Pons (tissue), 1 donor: ENCODE measurements around the gene HNRNPM.

ENCODE experiments used
- DNase-seq: peaks from one replicate; pipeline ENCODE4 v3.0.0-alpha.2; 2016; ENCODE audit warnings: low spot score

The HNRNPM gene

DNA sequence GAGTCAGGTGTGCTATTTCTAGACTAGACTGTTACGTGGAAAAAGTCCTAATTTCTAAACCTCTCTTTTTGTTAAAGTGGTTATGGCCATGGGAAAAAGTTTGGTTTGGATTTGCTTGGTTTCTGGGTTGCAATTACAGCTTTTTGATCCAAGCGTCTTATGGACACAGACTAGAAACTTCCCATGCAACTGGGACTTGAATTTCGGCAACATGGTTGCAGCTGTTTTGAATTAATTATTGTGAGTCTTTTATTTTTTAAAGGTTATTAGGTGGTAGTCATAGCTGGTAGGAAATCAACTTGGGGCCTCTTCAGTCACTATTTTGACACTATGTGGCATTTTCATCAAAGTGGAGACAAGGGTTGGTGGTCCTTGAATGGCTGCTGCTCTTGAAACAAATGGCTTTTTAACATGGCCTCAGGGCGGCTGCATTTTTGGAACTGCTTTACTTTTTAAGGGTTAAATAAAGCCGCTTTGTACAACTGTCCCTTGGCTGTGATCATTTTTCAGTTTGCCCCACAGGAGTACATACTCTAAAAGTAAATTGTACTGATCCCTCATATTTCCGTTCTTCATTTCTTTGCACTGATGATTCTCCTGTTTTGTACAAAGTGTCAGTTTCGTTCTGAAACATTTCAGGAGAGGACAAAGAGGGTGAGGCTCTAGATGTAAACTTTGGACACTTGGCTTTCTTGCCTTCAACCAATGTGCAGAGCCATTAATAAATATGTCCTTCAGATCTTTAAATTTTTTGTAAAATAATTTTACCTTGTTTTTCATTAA lies 15.9 kb downstream of the HNRNPM start:
- no peak for DNase-seq

DNA sequence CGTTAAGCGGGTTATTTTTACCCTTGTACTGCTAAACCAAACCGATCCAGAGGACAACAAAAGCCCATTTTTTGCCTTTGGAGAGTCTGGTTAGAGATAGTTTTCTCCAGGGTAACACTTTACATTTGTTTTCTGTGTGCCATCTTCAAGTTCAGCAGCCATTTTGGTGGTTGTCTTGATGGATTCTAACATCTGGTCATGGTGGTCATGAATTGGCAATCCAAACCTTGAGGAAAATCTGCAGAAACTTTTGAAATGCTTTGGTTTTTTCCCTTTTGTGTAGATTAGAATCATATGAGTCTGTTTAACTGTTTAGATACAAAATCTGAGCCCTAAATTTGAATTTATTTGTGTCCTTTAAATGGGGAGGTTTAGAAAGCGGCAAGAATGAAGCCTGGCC lies 16.6 kb downstream of the HNRNPM start:
- DNase-seq: no peak

DNA sequence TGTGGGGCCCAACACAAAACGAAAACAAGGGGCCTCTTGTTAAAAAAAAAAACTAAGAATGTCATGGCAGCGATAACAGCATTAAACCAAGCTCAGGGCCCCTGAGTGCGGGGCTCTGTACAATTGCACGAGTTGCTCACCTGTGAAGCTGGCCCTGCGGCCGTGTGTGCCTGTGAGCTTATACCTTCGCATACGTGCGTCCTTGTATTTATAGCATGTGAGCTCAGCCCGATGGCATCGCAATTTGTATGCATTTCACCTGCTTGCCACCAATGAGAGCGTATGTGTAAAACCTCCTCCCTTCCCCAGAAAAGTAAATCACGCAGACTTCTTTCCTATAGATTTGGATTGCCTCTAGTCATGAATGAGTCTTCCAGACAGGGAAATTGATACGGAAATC lies 17.1 kb downstream of the HNRNPM start:
- DNase-seq: no peak

DNA sequence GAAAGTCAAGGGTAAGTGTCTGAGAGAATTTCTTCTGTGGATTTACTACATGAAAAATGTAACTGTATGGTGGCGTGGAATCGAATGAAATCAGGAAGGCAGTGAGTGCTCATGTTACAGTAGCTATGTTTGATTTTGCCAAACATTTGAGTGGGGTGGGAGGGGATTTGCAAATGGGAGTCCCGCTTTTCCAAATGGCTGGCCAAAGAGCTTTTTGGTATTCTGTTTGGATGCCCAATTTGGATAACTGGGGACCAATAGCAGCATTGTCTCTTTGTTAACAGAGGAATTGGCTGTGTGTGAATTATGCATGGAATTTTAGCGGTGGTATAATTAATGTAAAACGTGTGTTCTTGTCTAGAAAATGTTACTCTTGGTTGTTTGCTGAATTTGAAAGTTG lies 17.8 kb downstream of the HNRNPM start:
- DNase-seq: no peak

DNA sequence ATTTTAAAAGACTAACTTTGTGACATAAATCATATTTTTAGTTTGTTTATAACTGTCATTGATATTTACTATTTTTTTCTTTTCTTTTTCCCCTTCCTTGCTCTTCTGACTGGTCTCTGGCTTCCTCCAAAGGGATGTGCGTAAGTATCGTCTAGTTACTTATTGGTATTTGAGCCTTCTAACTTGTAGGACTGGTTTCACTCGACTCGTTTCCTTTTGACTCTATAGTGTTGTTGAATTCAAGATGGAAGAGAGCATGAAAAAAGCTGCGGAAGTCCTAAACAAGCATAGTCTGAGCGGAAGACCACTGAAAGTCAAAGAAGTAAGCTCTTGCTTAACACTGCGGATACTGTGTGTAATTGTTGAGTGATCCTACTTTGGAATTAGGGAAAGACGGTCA lies 18.6 kb downstream of the HNRNPM start:
- no peak for DNase-seq

DNA sequence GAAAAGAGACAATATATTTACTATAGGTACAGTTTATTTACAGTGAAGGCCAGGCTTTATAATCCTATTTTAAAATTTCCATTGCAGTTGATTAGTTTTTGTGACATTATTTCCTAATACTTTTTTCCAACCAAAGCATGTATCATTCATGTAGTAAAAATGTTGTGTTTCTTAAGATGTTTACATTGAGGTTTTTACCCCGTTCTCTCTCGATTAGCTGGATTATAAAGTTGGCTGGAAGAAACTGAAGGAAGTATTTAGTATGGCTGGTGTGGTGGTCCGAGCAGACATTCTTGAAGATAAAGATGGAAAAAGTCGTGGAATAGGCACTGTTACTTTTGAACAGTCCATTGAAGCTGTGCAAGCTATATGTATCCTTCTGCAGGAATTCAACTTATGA lies 21.2 kb downstream of the HNRNPM start:
- DNase-seq: no peak

DNA sequence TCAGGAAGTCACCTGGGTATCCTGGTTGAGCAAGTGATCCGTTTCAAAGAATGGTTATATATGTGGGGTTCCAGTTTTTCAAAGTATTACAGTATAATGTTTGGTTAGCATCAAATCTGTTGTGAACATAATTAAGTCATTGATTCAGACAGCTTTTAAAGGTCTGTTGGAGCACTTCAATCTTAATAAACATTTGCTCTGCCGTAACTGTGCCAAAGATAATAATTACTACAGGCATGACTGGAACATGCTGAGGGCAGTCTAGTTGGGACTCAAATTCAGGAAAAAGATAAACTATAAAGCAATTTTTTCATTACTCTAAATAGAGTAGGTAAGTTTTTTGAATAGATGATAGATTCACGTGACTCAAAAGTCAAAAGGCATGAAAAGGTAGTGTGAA lies 23.3 kb downstream of the HNRNPM start:
- no peak for DNase-seq

DNA sequence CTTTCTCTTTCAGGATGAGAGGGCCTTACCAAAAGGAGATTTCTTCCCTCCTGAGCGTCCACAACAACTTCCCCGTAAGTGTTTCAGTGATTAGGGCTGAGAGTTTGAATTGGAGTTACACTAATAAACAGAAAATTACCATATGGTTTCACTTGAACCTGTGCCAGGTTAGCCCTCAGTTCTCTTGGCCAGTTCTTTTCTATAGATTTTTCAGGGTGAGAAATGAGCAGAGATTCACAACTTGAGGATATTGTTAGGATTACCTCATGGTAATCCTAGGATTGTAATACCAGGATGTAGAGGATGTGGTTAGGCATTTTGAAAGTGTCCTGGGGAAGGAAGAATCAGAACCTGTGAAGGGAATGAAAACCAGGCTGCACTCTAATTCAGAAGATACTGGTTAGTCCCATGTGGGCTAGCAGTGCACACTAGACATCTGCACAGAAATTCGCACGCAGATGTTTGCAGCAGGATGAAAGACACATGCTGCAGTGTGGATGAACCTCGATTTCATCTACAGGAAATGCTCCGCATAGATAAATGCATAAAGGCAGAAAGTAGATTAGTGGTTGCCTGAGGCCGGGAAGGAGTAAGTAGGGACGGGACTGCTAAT lies 24.1 kb downstream of the HNRNPM start:
- DNase-seq: no peak

DNA sequence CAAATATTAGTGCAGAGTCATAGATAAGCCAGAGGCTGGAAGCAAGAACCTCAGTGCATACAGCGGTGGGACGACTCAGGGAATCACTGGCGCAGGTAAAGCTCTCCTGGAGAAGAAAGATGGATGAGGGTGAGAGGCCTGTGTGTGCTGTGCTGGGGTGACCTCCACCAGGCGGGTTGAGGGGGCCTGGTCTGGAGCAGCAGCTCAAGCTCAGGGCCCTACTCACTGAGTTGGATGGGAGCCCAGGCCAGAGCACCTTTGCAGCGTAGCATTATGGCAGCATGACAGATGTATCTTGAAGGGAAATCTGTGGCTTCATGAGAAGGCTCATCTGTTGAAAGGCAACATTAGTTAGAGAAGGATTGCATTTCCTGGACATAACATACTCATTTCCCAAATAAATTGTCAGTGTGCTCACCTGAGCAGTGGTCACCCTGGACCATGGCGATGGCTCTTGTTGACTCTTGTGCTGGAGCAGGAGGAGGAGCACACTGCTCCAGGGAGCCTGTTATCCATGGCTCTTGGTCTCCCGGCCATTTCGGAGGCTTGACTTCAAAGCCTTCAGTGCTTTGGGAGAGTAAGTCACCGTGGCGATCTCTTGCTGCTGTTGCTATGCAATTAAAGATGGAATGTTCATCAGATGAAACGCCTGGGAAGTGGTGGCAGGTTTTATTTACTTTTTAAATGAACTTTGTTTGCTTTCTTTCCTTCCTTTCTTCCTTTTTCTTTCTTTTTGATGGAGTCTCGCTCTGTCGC lies 25.0 kb downstream of the HNRNPM start:
- DNase-seq: no peak

DNA sequence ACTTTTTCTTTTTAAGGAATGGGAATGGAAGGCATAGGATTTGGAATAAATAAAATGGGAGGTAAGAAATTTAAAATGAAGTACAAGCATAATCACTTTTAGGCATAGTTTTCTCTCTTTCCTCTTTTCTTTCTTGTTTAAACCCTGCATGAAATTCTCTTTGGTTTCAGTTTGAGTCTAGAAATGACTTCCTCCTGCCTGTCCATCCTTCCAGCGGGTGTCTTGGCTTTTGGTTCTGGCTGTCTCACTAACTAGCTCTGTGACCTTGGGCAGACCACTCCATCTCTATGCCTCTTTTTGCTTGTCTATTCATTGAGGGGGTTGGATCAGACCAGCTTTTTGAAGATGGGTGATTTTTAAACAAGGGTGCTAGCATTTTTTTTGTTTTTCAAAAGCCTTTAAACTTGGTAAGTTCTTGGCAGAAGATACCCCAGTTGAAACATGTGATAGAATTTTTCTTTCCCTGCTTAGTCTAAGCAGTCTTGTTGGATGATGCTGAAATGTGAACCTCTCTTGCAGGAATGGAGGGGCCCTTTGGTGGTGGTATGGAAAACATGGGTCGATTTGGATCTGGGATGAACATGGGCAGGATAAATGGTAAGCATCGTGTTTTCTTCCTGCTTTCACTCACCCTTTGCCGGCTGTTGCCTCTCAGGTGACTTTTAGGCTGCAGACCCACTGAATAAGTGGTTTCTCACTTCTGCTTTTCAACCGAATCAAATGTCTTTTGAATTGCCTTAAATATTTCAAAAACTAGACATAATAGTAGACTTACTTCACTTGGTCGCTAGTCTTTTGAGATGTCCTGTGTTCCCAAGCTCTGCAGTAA lies 29.1 kb downstream of the HNRNPM start:
- DNase-seq: peak; percentile 78

DNA sequence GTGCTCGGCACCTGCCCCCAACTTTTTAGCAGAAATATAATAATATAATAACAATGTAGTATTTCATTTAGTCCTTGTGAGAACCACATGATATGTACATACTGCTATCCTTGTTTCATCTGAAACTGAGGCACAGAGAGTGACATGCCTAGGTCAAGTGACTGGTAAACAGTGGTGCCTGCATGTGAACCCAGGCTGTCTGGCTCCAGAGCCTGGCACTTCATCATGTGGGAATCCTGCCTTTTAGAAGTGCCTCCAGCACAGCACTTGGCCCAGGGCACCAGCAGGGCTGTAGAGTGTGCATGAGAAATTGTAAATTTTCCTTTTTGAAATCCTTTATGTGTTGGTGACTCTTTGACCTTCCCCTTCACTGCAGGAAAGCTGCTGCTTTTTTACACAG lies 30.2 kb downstream of the HNRNPM start:
- DNase-seq: no peak

DNA sequence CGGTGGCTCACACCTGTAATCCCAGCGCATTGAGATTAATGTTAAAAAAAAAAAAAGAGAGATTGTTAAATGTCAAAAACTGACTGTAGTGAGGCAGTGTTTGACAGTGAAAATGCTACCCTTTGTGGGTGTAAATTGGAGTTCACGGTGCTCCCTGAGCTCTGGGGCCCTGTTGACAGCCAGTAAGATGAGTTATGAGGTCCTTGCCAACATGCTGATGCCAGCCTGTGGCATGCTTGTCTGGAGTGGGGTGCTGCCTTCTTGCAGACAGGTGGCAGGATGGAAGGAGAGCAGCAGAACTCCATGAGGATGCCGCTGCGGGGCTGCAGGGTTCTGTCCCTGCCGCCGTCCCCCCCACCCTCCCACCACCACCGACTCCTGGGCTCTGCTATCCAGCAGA lies 31.7 kb downstream of the HNRNPM start:
- no peak for DNase-seq

DNA sequence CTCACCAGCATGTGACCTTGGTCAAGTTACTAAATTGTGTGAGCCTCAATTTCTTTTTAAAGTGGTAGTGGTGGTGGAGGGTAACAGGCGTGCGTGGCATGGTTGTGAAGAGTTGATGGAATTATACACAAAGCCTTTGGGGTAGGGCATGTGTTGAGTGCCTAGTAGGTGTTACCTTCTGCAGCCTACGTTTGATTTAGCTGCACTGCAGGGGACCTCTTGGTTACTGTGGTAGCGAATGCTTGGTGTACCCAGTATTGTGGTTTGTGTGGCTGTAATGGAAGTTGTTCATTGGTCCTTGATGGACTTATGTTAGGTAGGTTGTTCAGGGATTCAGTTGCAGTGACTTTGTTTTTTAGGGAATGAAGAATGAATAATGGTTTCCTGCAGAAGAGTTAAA lies 33.1 kb downstream of the HNRNPM start:
- DNase-seq: no peak

DNA sequence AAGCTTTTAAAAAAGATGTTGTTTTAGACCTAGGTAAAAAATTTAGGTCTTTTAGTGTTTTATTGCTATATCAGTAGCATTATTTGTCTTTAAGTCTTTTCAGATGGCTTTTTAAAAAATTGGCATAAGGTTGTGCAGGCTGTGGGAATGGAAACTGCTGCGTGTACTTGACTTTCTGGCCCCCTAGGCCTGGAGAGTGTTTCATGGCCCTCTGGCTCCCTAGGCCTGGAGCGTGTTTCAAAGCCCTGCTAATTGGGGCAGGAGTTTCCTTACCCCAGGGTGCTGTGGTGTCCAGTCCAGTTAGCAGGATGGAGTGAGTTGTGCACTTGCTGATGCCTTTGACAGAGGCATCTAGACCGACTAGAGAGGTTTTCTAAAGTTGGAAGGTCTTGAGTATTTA lies 33.8 kb downstream of the HNRNPM start:
- DNase-seq: no peak

DNA sequence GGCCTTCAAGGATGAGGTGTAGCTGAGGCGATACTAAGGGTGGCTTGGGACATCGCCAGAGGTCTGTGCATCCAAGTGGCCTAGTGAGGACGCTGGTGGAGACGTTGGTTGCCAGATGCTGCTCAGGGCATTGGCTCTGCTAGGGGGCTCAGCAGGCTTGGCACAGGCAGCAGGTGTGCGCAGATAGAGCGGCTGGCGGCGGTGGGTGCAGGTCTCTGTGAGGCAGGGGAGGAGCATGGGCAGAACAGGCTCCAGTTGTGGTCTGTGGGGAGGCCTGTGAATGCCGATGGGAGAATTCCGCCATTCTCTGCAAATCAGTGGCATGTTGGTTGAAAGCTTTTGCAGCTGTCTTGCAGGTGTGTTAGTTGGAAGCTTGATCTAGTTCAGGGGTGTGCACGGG lies 36.4 kb downstream of the HNRNPM start:
- DNase-seq: no peak

DNA sequence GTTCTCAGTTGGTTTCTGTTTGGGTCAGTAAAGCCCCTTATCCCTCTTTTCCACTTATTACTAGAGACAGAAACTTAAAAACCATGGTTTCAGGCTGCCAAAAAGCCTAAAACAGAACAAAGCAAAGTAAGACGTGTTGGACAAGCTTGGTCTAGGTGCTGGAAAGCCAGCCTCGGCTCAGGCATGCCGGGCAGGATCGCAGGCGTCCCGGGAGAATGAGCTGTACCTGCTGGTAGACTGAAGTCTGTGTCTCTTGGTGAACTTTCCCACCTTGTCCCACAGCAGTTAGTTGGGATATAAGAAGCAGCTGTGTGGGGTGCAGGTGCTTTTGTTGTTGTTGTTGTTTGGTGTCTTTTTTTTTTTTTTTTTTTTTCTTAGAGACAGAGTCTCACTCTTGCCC lies 36.8 kb downstream of the HNRNPM start:
- DNase-seq: no peak

DNA sequence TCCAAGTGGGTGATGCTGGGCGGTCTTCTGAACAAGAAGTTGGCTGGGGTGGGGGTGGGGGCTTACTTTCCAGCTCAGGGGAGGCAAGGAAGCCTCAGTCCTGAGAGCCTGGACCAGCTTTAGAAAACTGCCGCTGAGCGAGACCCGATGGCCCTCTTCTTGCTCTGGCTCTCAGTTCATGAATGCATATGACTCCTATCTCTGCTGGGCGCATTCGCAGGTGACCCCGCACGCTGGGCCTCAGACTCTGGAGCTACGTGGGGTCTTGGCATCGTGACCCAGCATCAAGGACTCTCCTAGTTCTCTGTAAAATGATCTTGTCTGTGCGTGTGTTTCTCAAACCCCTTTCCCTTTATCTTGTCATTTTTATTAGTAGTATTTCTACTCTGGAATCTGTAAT lies 37.9 kb downstream of the HNRNPM start:
- no peak for DNase-seq

DNA sequence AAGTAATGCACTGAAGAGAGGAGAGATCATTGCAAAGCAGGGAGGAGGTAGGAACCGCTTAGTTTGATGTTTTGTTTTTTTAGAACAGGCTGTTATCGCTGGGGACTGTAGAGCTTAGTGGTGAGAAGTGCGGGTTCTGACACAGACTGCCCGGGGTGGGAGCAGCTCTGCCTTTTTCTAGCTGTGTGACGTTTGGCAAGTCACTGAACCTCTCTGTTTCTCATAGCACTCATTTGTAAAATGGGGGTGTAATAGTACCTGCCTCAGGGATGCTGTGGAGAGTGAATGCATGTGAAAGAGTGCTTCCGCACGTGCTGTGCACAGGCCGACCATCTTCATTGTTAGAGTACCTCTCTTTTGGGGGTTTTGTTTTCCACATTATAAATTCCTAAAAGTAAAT lies 38.4 kb downstream of the HNRNPM start:
- no peak for DNase-seq

DNA sequence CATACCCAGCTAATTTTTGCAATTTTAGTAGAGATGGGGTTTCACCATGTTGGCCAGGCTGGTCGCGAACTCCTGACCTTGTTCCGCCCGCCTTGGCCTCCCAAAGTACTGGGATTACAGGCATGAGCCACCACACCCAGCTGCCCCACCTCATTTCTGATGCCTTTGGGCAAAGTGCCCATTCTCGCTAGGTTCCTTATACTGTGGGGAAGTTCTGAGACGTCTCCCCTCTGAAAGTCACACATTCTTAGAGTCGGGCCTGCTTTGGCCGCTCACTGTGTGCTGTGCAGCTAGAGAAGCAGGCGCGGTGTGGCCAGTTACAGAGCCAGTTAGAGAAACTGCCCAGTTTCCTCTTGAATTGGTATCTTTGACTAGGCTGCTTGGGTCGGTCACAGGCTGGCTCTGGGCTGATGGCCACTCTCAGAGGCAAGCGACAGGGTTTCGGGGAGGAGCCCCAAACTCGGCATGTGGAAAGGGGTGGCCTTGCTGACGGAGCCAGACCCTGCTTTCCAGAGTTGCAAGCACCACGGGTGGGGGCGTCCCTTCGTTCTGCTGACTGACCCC lies 39.6 kb downstream of the HNRNPM start:
- peak; percentile 81 for DNase-seq

DNA sequence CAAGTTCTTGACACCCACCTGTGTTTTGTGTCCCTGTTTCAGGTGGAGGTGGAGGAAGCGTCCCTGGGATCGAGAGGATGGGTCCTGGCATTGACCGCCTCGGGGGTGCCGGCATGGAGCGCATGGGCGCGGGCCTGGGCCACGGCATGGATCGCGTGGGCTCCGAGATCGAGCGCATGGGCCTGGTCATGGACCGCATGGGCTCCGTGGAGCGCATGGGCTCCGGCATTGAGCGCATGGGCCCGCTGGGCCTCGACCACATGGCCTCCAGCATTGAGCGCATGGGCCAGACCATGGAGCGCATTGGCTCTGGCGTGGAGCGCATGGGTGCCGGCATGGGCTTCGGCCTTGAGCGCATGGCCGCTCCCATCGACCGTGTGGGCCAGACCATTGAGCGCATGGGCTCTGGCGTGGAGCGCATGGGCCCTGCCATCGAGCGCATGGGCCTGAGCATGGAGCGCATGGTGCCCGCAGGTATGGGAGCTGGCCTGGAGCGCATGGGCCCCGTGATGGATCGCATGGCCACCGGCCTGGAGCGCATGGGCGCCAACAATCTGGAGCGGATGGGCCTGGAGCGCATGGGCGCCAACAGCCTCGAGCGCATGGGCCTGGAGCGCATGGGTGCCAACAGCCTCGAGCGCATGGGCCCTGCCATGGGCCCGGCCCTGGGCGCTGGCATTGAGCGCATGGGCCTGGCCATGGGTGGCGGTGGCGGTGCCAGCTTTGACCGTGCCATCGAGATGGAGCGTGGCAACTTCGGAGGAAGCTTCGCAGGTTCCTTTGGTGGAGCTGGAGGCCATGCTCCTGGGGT lies 41.0 kb downstream of the HNRNPM start:
- no peak for DNase-seq

DNA sequence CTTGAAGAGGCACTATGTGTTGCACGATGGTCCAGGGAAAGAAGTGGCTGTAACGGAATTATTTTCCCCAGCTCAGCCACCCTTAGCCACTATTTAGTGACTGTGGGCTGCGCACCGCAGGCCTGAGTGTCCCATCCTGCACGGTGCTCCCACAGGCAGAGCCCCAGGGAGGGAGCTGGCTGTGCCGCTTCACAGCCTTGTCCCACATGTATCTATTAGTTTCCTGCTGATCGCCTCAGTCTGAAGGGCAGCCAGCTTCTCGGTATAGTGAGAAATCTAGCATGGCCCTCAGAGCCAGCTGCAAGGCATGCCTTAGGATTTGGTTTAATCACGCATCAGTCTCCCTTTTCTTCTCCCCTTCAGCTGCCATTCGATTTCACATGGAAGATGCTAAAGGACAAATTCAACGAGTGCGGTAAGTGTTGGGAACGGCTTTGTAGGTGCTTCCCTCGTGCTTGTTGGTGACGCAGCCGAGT lies 41.9 kb downstream of the HNRNPM start:
- DNase-seq: no peak
